Mucosa of descending colon (tissue), 3 donors: Measurements from ENCODE around the gene ATG13. TPM values are rescaled to one million over a fixed set of nuclear protein-coding genes. Genes with fewer than 3 reads are reported as not detected.
"Not testable (repeated sequence)": the region's sequence is repeated elsewhere in the genome, so short reads cannot be mapped to it uniquely, and the experiment has no call there.

Experiments
- ATAC-seq: fragments of 200-7000 bp; cut with Tn5 transposase; one replicate; pipeline ENCODE4 v1.9.1; 2020; ENCODE audit warnings: mild to moderate bottlenecking, moderate library complexity
- DNase-seq, 3 donors: peaks; one replicate each; pipeline ENCODE4 v3.0.0-alpha.2; 2020
- H3K36me3 ChIP-seq: fragments of 200-600 bp; one replicate; pipeline ENCODE4 v1.8.0; 2021; ENCODE audit warnings: low read depth, mild to moderate bottlenecking
- H3K4me1 ChIP-seq: fragments of 200-600 bp; one replicate; pipeline ENCODE4 v1.8.0; 2021; ENCODE audit warnings: low read depth, mild to moderate bottlenecking
- H3K4me3 ChIP-seq: fragments of 200-600 bp; one replicate; pipeline ENCODE4 v1.8.0; 2021; ENCODE audit warnings: mild to moderate bottlenecking
- H3K9me3 ChIP-seq: fragments of 200-600 bp; one replicate; pipeline ENCODE4 v1.8.0; 2021; ENCODE audit warnings: mild to moderate bottlenecking
- CTCF ChIP-seq: fragments of 200-600 bp; IDR thresholded peaks from one replicate; pipeline ENCODE4 v1.8.0; 2022; ENCODE audit warnings: antibody characterized with exemption, mild to moderate bottlenecking
- intact Hi-C, 2 donors: fragments of 100-400 bp; cut with DNase I in 1 of 2; cut with micrococcal nuclease in 1 of 2; formaldehyde crosslinking; loops; one replicate each; pipeline versions ENCODE4 v1.11.0 to v1.11.1; 2022; cut with DNase I, micrococcal nuclease
- long read RNA-seq, 2 donors: library from polyadenylated mRNA; unstranded; transcript quantifications; one replicate each; pipeline ENCODE4 v2.0.0, GENCODE V29; 2019 to 2021
- total RNA-seq, 3 donors: library from RNA; stranded (reverse); fragmentation: NEBNext Ultra II Directional in 2 of 3; extraction: Animal tissue kit (Norgen Biotek cat#: 25700) in 2 of 3; gene quantifications; one replicate each; pipeline versions ENCODE4 v1.2.1 to v1.2.4, GENCODE V29; 2021 to 2023
- donor health status: DM: no; HTN: no; CAD: no; lungs with moderate emphysema.
- donor health status: DM: no; HTN: no; CAD: no.
- donor health status: DM: no; HTN: yes; CAD: no.

ATG13 gene
- total RNA-seq: 10 to 100 TPM; 61.6 to 81.4 (median 62.3) TPM
- long read RNA-seq, donor 1, full-length matches to known transcripts: 11 of 32 reads
- long read RNA-seq, donor 1, partial matches to known transcripts: 1 of 32 reads
- long read RNA-seq, donor 1, other reads (novel, unspliced or antisense): 20 of 32 reads
- long read RNA-seq, donor 2, full-length matches to known transcripts: 2 of 8 reads
- long read RNA-seq, donor 2, partial matches to known transcripts: 3 of 8 reads
- long read RNA-seq, donor 2, other reads (novel, unspliced or antisense): 3 of 8 reads

- Histone ChIP-seq H3K4me1 (peaks cover 25% of the 10 kb centered on the region), H3K4me3 (peak within 1 kb of the TSS; percentile 94), H3K9me3 (no peaks in the 10 kb centered on the region), H3K36me3 (no peaks in the 10 kb centered on the region)
- DNase-seq (peak; percentile 91 to 94 (median 93)), ATAC-seq (peak; percentile 98)
- intact Hi-C loops: loop anchor here in 1 of 2 donors (5.0 kb wide), 1 partner anchor 75 kb away; no protein-coding TSS in a partner anchor
- TF ChIP-seq CTCF: peak; percentile 79
These were observed at the start of gene ATG13, which contains the start of gene HARBI1 for GRCh38 chr11:46617134-46617971. Gene ATG13, plus strand, starts transcription at chr11:46617553. Its CDS starts 26,739 bp downstream, at chr11:46644292. Gene HARBI1, minus strand, starts transcription at chr11:46617227. Its CDS starts 990 bp downstream, at chr11:46616237.

- Histone ChIP-seq H3K36me3 (no peaks in the 10 kb centered on the region), H3K4me1 (no peaks in the 10 kb centered on the region), H3K4me3 (no peak overlapping the region), H3K9me3 (no peaks in the 10 kb centered on the region)
- intact Hi-C loops: no loop called here
- ATAC-seq: no peak
- no peak for DNase-seq
- no peak for TF ChIP-seq CTCF
These were observed 46.5 kb upstream of the ATG13 start for GRCh38 chr11:46570790-46571398.

GRCh38 chr11:46574656-46575055, 42.7 kb upstream of the ATG13 start:
- no peak for DNase-seq
- Histone ChIP-seq H3K9me3 (no peaks in the 10 kb centered on the region), H3K36me3 (no peaks in the 10 kb centered on the region), H3K4me1 (peaks cover 7% of the 10 kb centered on the region), H3K4me3 (no peak overlapping the region)
- intact Hi-C loops: no loop called here
- no peak for TF ChIP-seq CTCF
- ATAC-seq: no peak

- ATAC-seq: no peak
- intact Hi-C loops: no loop called here
- no peak for TF ChIP-seq CTCF
- peaks cover 12% of the 10 kb centered on the region for H3K4me1 ChIP-seq
- no peaks in the 10 kb centered on the region for H3K36me3 ChIP-seq
- no peak for DNase-seq
- no peaks in the 10 kb centered on the region for H3K9me3 ChIP-seq
- no peak overlapping the region for H3K4me3 ChIP-seq
These were observed 40.3 kb upstream of the ATG13 start for GRCh38 chr11:46577058-46577457.

GRCh38 chr11:46582588-46582987, 34.8 kb upstream of the ATG13 start:
- ATAC-seq (no peak), DNase-seq (no peak)
- Histone ChIP-seq H3K4me1 (peaks cover 13% of the 10 kb centered on the region), H3K9me3 (no peaks in the 10 kb centered on the region), H3K36me3 (no peaks in the 10 kb centered on the region), H3K4me3 (no peak overlapping the region)
- no peak for TF ChIP-seq CTCF
- intact Hi-C loops: no loop called here

- peaks cover 13% of the 10 kb centered on the region for H3K4me1 ChIP-seq
- H3K36me3 ChIP-seq, intact Hi-C loops, ATAC-seq, H3K4me3 ChIP-seq, H3K9me3 ChIP-seq, DNase-seq: not testable (repeated sequence)
These were observed 33.8 kb upstream of the ATG13 start for GRCh38 chr11:46583513-46583912.
